ENCODE data around the gene SLC25A43.
"Not testable (repeated sequence)": the region's sequence is repeated elsewhere in the genome, so short reads cannot be mapped to it uniquely, and the experiment has no call there.

SLC25A43 gene

GRCh38 chrX:119398974-119399771 is at the start of gene SLC25A43:
SLC25A43 (plus strand) TSS chrX:119399336; CDS start chrX:119399404, 68 bp downstream.
- Mint-ChIP-seq H3K27me3 (ENCODE audit: low read depth) (no peaks in the 10 kb centered on the region), H3K27ac (peak within 1 kb of the TSS; percentile 32 to 70 (median 61)), H3K9me3 (peaks cover 7% of the 10 kb centered on the region), H3K36me3 (ENCODE audit: low read depth) (no peaks in the 10 kb centered on the region), H3K4me1 (no peaks in the 10 kb centered on the region), H3K4me3 (peak within 1 kb of the TSS; percentile 87 to 92 (median 92))
- no peak for TF ChIP-seq CTCF (IDR thresholded peaks at IDR 0.05; ENCODE audit: unreplicated experiment in 3 of 3)

GRCh38 chrX:119359618-119360382 is 39.3 kb upstream of the SLC25A43 start:
- no peak for TF ChIP-seq CTCF (IDR thresholded peaks at IDR 0.05; ENCODE audit: unreplicated experiment in 3 of 3)
- peaks cover 4% of the 10 kb centered on the region for H3K27me3 Mint-ChIP-seq (ENCODE audit: low read depth)
- H3K36me3 Mint-ChIP-seq (ENCODE audit: low read depth) = no peaks in the 10 kb centered on the region
- H3K4me1 Mint-ChIP-seq = no peaks in the 10 kb centered on the region
- H3K4me3 Mint-ChIP-seq = no peak overlapping the region
- H3K9me3 Mint-ChIP-seq = peaks cover 15% of the 10 kb centered on the region
- H3K27ac Mint-ChIP-seq = no peak overlapping the region

GRCh38 chrX:119361451-119361850 is 37.7 kb upstream of the SLC25A43 start:
- H3K27me3 Mint-ChIP-seq (ENCODE audit: low read depth); H3K4me3 Mint-ChIP-seq; H3K27ac Mint-ChIP-seq; H3K36me3 Mint-ChIP-seq (ENCODE audit: low read depth); H3K4me1 Mint-ChIP-seq: not testable (repeated sequence)
- H3K9me3 Mint-ChIP-seq = peaks cover 15% of the 10 kb centered on the region

GRCh38 chrX:119362074-119362473 is 37.1 kb upstream of the SLC25A43 start:
- not testable (repeated sequence) for H3K36me3 Mint-ChIP-seq (ENCODE audit: low read depth); H3K27me3 Mint-ChIP-seq (ENCODE audit: low read depth); H3K27ac Mint-ChIP-seq; H3K4me3 Mint-ChIP-seq; H3K4me1 Mint-ChIP-seq
- peaks cover 18% of the 10 kb centered on the region for H3K9me3 Mint-ChIP-seq

- peaks cover 18% of the 10 kb centered on the region for H3K9me3 Mint-ChIP-seq
- H3K27me3 Mint-ChIP-seq (ENCODE audit: low read depth) = peaks cover 4% of the 10 kb centered on the region
- no peak overlapping the region for H3K4me3 Mint-ChIP-seq
- no peaks in the 10 kb centered on the region for H3K36me3 Mint-ChIP-seq (ENCODE audit: low read depth)
- TF ChIP-seq CTCF (IDR thresholded peaks at IDR 0.05; ENCODE audit: unreplicated experiment in 3 of 3) = no peak
- no peak overlapping the region for H3K27ac Mint-ChIP-seq
- no peaks in the 10 kb centered on the region for H3K4me1 Mint-ChIP-seq
Observed at GRCh38 chrX:119363391-119363790, 35.7 kb upstream of the SLC25A43 start.

GRCh38 chrX:119371861-119372260 is 27.3 kb upstream of the SLC25A43 start:
- not testable (repeated sequence) for H3K9me3 Mint-ChIP-seq; H3K27me3 Mint-ChIP-seq (ENCODE audit: low read depth); H3K4me1 Mint-ChIP-seq; H3K4me3 Mint-ChIP-seq; H3K36me3 Mint-ChIP-seq (ENCODE audit: low read depth)
- peak overlapping the region in 1 of 3 experiments; percentile 64 for H3K27ac Mint-ChIP-seq

- no peaks in the 10 kb centered on the region for H3K36me3 Mint-ChIP-seq (ENCODE audit: low read depth)
- no peak overlapping the region for H3K27ac Mint-ChIP-seq
- no peaks in the 10 kb centered on the region for H3K4me1 Mint-ChIP-seq
- H3K27me3 Mint-ChIP-seq (ENCODE audit: low read depth) = no peaks in the 10 kb centered on the region
- H3K4me3 Mint-ChIP-seq = no peak overlapping the region
- no peak for TF ChIP-seq CTCF (IDR thresholded peaks at IDR 0.05; ENCODE audit: unreplicated experiment in 3 of 3)
- peaks cover 10% of the 10 kb centered on the region for H3K9me3 Mint-ChIP-seq
Observed at GRCh38 chrX:119374736-119375135, 24.4 kb upstream of the SLC25A43 start.

All from nephron (organoid).